GM12874 (cell line): ENCODE data around the gene HECW1.

ENCODE experiments used
- TF ChIP-seq, protein P1 (sequence below): IDR thresholded peaks from 2 replicates; pipeline ENCODE4 v1.5.1; 2011; ENCODE audit warnings: low read depth, mild to moderate bottlenecking, control low read depth, low read length, moderate library complexity; ENCODE audit not compliant: insufficient read depth

The HECW1 gene

DNA sequence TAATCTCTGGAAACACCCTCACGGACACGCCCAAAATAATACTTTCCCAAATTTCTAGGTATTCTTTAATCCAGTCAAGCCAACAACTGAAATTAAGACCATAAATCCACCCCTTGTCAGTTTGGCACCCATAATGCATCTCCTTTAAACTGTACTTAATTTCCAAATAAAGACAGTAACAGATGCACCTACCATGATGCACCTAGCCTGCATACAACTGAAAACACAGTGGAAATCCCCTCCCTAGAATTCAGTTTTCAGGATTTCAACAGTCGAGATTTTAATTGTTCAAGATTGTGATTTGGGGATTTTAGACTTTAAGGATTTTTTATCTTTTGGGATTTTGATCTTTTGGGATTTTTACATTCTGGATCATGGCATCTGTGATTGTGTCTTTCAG, 487.6 kb downstream of the HECW1 start:
- TF ChIP-seq, protein P1, sequence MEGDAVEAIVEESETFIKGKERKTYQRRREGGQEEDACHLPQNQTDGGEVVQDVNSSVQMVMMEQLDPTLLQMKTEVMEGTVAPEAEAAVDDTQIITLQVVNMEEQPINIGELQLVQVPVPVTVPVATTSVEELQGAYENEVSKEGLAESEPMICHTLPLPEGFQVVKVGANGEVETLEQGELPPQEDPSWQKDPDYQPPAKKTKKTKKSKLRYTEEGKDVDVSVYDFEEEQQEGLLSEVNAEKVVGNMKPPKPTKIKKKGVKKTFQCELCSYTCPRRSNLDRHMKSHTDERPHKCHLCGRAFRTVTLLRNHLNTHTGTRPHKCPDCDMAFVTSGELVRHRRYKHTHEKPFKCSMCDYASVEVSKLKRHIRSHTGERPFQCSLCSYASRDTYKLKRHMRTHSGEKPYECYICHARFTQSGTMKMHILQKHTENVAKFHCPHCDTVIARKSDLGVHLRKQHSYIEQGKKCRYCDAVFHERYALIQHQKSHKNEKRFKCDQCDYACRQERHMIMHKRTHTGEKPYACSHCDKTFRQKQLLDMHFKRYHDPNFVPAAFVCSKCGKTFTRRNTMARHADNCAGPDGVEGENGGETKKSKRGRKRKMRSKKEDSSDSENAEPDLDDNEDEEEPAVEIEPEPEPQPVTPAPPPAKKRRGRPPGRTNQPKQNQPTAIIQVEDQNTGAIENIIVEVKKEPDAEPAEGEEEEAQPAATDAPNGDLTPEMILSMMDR = no peak

DNA sequence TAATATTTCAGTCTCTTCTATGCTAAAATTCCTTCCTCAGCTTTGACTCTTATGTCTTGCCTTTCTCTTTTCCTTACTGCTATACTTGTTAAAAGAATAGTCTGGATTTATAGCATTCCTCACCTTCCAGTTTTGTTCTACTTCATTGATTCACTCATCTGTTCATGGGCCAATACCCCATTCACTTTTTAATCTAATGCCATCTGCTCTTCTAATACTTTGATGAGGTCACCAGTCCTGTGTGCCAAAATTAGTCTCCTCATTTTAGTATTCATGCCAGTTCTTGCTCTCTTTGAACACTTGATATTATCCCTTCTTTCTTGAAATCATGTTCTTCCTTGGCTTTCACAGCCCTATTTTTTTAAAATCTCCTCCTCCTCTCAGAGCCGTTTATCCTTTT, 489.8 kb downstream of the HECW1 start:
- TF ChIP-seq, protein P1 = no peak

DNA sequence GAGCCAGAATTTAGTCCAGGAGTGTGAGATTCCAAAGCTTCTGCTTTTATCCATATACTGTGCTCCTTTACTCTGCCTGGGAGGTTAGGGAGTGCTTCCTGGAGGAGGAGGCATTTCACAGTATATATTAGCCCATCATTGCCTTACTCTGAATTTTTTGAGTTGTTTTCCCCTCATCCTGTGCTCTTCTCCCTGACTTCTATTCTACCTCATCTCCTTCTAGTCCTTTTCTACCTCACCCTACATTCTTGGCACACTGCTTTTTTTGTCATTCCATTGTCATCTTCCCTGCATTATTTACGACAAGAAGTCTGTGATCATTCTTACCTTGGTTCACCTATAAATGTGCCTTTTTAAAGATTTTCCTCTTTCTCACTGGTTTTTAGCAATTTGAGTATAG, 491.8 kb downstream of the HECW1 start:
- TF ChIP-seq, protein P1 = no peak

DNA sequence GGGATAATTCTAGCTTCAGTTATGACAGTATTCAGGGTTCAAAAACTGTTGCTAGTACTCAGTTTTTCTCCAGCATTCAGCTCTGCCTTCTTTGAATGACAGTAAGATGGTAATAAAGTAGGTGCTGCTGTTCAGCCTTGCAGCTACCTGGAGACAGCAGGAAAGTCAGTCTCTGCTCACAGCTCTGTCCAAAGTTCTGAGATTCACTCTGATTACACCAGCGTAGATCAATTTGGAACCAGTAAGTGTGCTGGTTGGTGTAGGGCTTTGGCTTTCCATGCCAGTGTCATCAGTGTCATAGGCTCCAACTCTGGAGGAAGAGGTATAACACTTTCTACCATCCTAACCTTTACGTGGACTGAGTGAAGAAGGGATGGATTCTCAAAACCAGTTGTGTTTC, 496.6 kb downstream of the HECW1 start:
- TF ChIP-seq, protein P1 = no peak

DNA sequence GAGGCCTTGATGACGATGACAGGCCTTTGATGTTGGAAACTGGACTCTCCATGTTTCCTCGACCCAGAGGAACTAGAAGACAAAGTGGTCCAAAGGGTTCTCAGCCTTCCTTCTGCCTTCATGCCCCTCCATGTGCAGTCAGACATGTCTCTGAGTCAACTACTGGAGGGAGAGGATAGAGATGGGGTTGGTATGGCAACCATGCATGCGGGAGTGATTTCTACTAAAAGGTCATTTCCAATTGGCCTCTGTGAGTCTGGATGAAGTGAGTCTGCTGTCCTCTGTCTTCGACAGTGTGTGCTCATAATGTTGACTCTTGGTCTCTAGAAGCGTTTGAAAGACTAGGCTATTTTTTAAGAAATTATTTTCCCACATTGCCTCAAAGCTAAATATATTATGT, 499.7 kb downstream of the HECW1 start:
- TF ChIP-seq, protein P1 = no peak

DNA sequence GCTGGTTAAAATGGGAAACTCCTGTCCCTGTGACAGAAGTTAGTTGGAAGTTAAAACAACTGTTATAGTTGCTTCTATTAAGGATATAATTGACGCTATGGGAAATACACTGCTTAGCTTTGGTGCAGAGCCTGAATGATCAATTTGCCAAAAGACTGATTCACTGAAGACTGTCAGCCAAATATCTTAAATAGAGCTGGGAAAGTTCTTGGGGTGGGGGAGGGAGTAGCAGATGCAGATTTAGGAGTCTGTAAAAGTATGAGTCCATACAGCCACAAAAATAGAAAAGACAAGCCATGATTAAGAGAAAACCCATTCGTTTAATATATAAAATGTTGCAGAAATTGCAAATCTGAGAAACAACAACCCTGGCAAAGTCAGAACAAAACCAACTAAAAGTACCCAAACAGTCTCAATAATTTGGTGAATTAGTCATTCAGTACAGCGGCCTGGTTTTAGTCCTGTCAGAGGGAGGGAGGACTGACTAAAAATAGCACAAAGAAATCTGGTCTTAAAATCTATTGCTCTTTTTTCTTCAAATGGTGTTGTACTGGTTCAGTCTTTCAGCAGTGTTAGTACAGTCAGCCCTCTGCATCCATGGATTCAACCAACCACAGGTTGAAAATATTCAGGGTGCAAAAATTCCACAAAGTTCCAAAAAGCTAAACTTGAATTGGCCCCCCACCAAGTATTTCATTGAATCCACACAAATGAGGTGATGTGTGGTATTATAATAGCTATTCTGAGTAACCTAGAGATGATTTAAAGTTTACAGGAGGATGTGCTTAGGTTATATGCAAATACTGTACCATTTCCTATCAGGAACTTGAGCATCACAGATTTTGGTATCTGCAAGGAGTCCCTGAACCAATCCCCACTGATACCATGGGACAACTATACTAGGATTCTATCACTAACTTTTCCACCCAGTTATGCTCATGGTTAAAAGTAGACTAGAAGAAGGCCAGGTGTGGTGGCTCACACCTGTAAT, 500.4 kb downstream of the HECW1 start:
- TF ChIP-seq, protein P1 = no peak
